Activated CD8-positive, alpha-beta memory T cell treated with anti-CD3 and anti-CD28 coated beads, Interleukin-2, amount 50 U/mL, for 4 hours (primary cell): ENCODE measurements around the gene CRYZL1.
"Not testable (repeated sequence)": the region's sequence is repeated elsewhere in the genome, so short reads cannot be mapped to it uniquely, and the experiment has no call there.

Experiments used
- DNase-seq: peaks from one replicate; pipeline ENCODE4 v3.0.0-alpha.2; 2020

The CRYZL1 gene

GRCh38 chr21:33622253-33622652, 19.3 kb downstream of the CRYZL1 start:
- no peak for DNase-seq

GRCh38 chr21:33619726-33620125, 21.8 kb downstream of the CRYZL1 start:
- no peak for DNase-seq

- no peak for DNase-seq
These were observed 23.1 kb downstream of the CRYZL1 start for GRCh38 chr21:33618407-33618806.

- DNase-seq: not testable (repeated sequence)
These were observed 24.0 kb downstream of the CRYZL1 start for GRCh38 chr21:33617565-33617964.

DNA sequence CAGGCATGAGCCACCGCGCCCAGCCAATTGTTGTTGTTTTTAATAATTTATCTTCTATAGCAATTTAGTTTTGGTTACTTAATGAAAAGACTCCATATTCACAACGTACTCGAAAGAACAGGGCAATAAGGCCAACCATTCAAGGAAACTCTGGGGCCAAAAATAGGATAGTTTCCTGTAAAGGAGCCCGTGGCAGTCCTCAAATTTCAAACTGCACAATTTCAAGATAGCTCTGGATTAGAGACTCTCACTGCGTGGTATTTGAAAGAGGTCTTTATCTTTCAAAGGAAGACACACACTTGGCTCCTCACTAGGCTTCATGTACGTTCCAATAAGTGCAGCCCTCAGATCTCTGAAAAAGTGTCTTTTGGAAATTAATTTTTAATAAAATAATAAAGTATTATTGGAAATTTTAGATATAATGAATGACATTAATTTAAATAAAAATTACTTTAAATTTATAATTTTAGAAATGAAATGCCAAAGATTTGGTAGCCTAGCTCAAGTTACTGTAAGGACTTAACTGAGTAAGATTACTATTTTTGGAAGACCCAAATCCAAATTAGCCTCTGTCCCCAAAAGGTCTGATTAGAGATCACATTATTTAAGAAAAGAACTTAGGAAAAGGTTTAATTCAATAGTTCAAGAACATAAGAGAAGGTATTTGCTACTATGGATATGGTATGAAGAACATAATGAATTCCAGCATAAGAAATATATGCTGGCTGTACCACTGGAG, 30.4 kb downstream of the CRYZL1 start:
- no peak for DNase-seq

GRCh38 chr21:33608559-33608958, 33.0 kb downstream of the CRYZL1 start:
- no peak for DNase-seq

GRCh38 chr21:33598051-33598450, 43.5 kb downstream of the CRYZL1 start:
- no peak for DNase-seq

DNA sequence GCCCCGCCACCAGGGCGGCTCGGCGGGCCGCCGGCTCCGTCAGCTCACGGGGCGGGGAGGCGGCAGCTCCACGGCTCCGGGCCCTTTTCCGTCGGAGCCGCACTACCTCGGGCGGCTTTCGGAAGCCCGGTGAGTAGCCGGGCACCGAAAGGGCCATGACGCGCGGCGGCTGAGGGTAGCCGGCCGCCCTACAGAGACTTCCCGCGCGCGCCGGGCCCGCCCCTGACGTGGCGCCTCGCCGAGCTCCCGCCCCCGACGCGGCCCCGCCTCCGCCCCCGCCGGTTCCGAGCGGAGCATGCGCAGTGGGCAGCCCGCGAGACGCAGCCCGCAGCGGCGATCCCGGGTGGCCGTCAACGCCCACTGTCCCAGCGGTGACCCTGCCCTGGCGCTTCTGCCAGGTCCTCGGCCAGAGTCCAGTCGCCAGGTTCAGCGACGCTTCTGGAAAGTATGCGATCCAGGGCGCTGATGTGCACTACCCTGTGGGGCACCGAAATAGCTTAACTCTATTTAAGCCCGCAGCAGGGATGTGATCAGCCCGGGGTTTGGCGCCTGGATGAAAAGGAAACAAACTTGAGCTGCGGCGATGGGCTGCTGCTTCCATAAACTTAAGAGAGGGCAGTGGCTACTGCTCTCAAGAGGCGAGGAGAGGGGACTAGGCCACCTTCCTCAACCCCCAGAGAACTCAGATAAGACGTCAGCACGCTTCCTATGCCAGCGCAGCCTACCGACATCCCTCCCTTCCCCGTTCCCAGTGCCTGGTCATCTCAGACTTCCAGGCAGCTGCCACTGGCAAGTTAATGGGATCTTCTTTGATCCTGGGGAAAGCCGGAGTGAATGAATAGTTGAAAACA, 52.8 kb downstream of the CRYZL1 start, which contains the start of gene DONSON:
DONSON (minus strand) TSS at position 200 of the 851 bp plus-strand sequence; CDS start at position 157, 43 bp downstream.
- DNase-seq: peak; percentile 87

- DNase-seq: no peak
These were observed 53.6 kb downstream of the CRYZL1 start for GRCh38 chr21:33587792-33588484.

- no peak for DNase-seq
These were observed 54.6 kb downstream of the CRYZL1 start for GRCh38 chr21:33586927-33587326.

DNA sequence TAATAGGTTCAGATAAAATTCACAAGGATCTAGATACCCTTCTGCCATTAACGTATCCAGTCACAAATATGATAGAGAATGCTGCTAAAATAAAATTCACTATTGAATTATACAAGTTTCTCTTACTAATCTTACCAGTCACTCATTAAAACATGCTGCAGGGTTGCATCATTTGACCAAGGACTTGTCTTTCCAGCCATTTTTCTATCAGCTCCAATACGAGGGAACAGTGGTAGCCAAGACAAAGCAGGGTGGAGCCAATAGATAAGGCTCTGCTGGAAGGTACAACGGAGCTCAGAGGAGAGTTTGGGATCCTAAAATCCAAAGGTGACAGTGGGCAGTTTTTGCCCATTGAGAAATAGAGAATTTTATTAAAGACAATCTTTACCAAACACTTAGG, 57.1 kb downstream of the CRYZL1 start:
- no peak for DNase-seq

- DNase-seq: no peak
These were observed 62.5 kb downstream of the CRYZL1 start for GRCh38 chr21:33578959-33579542.

DNA sequence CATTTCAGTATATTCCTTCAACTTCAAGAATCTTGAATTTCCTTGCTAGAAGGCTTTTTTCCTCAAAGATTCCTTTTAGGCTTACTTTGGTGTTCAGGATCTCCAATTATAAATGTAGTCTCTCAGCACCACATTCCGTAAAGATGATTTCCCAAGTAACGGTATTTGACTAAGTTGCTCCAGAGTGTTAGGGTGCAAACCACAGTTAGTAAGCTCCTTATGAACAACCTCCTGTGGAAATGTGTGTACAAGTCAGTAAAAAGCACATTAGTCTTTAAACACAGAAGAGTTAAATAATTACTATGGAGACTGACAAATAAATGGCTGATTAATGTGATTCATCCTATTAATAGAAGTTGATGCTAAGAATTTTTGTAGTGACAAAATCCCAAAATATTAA, 63.3 kb downstream of the CRYZL1 start:
- no peak for DNase-seq

DNA sequence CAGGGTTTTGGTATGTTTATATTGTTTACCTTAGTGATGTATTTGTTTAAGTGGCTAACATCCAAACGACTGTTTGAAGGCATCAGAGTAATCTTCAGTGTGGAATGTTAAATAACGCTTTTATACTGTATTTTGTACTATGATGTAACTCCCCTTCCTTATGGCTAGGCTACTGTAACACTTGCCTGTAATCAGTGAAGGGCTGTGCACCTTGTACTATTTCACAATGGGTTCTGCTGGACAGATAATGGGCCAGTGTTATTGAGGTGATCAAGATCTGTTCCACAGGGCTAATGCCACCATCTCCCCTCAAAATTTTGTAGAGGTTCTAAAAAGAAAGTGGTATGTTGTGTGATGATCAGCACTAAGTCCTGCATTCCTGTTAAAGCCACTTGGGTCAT, 64.8 kb downstream of the CRYZL1 start:
- not testable (repeated sequence) for DNase-seq

DNA sequence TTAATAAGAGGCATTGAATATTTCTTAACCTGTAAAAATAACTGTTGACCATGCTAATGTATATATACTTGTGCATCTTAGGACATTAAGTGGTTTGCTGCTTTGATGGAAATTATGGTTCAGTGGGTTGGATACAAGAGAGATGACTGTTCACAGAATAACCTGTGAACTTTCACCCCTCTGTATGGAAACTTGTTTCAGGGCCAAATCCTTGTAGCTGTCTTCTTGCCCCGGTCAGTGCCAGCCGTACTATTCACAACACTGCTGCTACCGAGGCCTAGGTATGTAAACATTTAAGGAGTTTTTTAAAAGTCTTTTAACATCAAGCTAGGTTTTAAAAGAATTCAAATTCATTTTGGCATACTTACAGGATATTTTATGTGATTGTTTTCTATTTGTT, 69.2 kb downstream of the CRYZL1 start:
- DNase-seq: no peak

DNA sequence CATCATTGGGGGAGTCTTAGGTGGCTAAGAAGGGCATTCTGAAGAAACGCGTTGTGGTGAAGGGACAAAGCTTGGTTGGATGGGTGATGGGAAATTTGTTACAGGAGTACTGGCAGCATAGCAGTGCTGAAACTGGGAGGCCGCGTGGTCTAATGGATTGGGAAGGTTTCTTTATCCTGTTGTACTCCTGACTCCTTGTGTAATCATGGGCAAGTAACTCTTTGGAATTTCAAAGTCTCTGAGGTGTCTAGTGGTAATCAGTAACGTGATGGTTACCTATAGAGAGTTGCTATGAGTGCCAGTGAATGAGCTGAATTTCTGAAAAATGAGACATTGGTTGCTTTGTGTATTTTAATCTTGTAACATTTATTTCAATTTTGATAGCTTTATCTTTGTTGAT, 71.5 kb downstream of the CRYZL1 start:
- no peak for DNase-seq

DNA sequence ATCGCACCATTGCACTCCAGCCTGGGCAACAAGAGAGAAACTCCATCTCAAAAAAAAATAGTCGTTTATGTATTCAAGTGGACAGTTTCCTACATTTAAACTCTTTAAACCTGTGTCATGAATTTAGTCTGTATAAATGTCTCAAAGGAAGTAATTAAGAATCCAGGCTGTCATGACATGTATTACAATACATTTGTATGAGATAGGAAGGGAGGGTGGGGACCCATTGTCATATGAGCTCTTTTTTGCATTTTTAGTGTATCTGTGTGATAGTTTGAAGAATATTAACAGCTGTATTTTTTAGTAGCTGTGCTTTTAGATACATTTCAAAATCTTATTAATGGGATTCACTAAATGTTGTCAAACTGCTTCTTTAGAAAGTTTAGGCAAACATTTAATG, 73.1 kb downstream of the CRYZL1 start:
- DNase-seq: no peak

DNA sequence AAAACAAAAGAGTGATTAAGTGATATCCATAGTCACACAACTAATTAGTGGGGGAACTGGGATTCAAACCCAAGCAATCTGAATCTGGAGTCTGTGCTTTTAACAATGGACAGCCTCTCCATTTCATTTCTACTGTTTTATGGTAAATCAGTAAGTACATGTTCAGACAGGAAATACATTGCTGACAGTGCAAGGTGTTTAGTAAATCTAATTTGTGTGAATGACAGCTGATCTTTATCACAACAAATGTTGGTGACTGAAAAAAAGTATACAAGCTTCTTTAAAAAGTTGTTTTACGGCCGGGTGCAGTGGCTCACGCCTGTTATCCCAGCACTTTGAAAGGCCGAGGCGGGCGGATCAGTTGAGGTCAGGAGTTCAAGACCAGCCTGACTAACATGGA, 73.6 kb downstream of the CRYZL1 start:
- no peak for DNase-seq

DNA sequence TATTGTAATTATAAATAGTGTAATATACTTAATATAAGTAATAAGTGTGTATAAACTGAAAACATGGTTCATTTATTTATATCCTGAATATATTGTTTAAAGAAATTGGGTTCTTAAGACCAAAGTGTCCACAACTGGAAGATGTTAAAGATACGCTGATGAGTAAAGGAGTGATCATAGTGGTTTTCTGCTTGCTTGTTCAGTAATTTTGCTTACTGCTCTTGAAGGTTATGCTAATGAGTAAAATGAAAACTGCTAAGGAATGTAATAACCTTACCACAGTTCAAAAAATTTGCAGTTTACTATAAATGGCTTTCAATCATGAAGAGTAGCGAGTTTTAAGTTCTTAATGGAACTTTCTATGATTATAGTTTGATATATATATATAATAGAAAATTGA, 75.0 kb downstream of the CRYZL1 start:
- no peak for DNase-seq

- DNase-seq: no peak
These were observed 79.2 kb downstream of the CRYZL1 start for GRCh38 chr21:33562389-33562788.

- no peak for DNase-seq
These were observed 80.2 kb downstream of the CRYZL1 start for GRCh38 chr21:33561373-33561772.

DNA sequence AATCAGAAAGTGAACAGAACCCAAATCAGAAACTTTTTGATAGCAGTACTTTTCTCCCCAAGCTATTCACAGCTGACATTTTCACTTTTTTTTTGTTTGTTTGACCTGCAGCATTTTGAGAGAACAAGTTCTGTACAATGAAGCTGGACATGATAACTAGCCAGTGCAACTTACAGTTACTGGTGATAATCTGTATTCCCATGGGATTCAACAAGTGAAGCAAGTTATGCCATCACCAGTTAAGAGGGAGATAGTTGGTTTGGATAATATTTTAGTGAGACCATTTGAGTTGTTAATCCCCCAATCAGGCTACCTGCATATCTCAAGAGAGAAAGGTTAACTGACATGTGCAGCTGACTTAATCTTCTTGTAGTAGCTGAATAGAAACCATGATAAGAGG, 80.6 kb downstream of the CRYZL1 start:
- no peak for DNase-seq

DNA sequence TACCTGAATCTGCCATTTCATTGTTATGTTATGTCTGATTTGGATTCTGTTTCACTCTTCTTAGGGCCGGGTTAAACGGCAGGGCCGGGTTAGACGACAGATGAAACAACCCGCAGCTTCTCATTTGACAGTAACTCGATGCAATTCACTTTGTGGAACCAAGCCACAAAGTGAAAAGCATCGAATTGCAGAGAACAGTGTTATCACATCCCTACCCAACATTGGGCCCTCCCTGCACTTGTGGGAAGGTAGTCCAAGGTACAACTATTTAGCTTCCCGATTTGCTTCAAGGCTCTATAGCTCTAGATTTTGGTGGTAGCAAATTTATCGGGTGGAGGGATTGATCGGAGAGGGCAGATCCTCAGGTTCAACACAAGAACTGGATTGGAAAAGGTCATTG, 81.7 kb downstream of the CRYZL1 start:
- no peak for DNase-seq
